ENCODE data around the gene ZSWIM7. TPM values are rescaled to one million over a fixed set of nuclear protein-coding genes. Genes with fewer than 3 reads are reported as not detected.
"Not testable (repeated sequence)": the region's sequence is repeated elsewhere in the genome, so short reads cannot be mapped to it uniquely, and the experiment has no call there.

The ZSWIM7 gene
- total RNA-seq, 1 donor from 2014 or later, result 19.5 TPM

DNA sequence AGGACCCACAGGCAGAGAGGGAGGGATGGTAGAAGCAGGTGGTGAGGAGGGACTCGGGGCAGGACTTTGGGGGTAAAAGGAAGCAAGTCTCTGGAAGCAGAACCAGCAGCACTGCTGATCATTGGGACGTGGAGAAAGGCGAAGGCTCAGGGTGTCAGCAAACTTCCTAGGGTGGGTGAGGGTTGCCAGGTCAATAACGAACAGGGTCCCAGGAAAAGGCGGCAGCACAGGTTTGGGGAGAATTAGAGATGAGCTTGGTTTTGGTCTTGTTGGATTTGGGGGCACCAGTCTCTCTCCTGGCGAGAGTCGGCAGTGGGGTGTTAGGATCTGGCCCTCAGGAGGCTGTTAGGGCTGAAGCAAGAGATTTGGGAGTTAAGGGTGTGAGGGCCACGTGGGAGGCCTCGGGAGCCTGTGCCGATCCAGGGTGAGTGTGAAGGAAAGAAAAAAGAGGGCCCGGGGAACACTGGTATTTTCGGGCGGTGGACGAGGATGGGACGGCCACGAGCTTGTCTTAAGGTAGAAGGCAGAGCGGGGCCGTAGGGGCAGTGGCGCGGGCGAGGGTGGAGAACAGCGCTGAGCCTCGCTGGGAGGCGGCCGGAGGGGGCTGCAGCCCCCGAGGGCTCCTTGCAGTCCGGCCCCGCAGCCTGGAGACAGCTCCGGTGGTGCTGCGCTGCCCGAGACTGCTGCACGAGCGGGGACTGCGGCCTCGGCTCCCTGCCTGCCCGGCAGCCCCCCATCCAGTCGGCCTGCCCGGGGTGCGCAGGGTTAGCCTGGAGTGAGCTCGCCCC, 55.3 kb downstream of the ZSWIM7 start:
- ATAC-seq (no peak), DNase-seq (no peak)
- intact Hi-C loops (cut with micrococcal nuclease), result no loop called here

GRCh38 chr17:15942207-15942833, 57.2 kb downstream of the ZSWIM7 start:
- DNase-seq (peak; percentile 48), ATAC-seq (peak; percentile 11)
- intact Hi-C loops (cut with micrococcal nuclease), result no loop called here

GRCh38 chr17:15941781-15942180, 57.7 kb downstream of the ZSWIM7 start:
- ATAC-seq, result no peak
- DNase-seq, result no peak

DNA sequence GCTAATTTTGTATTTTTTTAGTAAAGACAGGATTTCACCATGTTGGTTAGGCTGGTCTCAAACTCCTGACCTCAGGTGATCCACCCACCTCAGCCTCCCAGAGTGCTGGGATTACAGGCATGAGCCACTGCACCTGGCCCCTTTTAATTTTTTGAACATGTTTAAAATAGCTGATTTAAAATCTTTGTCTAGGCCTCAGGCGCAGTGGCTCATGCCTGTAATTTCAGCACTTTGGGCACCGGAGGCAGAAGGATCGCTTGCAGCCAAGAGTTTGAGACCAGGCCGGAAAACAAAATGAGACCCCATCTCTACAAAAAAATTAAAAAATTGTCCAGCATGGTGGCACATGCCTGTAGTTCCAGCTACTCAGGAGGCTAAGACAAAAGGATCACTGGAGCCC, 63.0 kb downstream of the ZSWIM7 start:
- ATAC-seq; DNase-seq; intact Hi-C loops (cut with micrococcal nuclease): not testable (repeated sequence)

More at GRCh38 chr17:15941781-15942180, 57.7 kb downstream of the ZSWIM7 start:
- intact Hi-C loops (cut with micrococcal nuclease), result no loop called here

DNA sequence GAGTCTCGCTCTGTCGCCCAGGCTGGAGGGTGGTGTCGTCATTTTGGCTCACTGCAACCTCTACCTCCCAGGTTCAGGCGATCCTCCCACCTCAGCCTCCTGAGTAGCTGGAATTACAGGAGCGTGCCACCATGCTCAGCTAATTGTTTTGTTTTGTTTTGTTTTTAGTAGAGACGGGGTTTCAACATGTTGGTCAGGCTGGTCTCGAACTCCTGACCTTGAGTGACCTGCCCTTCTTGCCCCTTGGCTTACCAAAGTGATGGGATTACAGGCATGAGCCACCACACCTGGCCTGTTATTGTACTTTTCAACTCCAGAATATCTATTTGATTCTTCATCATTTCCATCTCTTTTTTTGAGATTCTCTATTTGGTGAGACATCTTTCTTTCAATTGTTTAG, 63.6 kb downstream of the ZSWIM7 start:
- no peak for DNase-seq
- intact Hi-C loops (cut with micrococcal nuclease), result no loop called here
- no peak for ATAC-seq

- ATAC-seq, result no peak
- no peak for DNase-seq
- intact Hi-C loops (cut with micrococcal nuclease), result no loop called here
These were observed 64.6 kb downstream of the ZSWIM7 start for GRCh38 chr17:15934866-15935265.

DNA sequence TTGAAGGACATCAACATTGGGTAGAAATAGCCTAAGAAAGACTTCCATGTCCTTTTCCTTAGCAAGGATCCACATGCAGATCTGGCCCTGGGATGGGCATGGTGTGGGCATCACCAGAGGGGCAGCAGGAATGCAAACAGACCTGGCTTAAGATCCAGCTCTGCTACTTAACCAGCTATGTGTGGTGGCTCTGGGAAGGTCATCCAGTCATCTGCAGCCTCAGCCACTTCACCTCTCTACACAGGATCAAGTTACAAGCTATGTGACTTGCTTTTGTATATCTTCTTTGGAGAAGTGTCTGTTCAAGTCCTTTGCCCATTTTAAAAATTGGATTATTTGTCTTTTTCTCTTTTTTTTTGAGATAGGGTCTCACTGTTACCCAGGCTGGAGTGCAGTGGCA, 68.1 kb downstream of the ZSWIM7 start:
- intact Hi-C loops (cut with micrococcal nuclease), result no loop called here
- no peak for ATAC-seq
- no peak for DNase-seq

DNA sequence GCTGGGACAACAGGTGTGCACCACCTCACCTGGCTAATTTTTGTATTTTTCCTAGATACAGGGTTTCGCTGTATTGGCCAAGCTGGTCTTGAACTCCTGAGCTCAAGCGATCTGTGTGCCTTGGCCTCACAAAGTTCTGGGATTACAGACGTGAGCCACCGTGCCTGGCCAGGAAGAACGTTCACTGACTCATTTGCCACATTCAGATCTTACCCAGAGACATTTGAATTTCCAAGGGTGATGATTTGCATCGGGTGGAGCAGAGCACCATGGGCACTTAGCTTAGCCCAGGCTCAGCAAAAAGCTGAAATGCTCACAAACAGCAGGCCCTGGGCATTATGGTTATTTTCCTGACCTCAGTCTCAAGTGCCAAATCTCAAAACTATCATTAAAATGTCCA, 69.1 kb downstream of the ZSWIM7 start:
- no peak for DNase-seq
- intact Hi-C loops (cut with micrococcal nuclease), result no loop called here
- ATAC-seq, result no peak

DNA sequence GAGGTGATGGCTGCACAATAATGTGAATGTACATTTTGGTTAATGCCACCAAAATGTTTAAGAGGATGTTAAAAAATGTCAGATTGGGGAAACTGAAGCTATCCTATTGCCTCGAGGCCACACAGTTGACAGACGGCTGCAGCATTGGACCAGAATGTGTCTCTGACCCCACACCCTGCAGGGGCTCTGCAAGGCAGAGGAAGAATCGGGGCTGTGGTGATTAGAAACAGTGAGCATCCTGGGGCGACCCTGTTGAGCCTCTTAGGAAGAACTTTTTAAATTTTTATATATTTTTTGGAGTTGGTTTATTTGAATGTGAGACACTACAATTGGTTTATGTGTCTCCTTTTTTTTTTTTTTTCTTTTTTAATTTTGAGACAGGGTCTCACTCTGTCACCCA, 69.6 kb downstream of the ZSWIM7 start:
- intact Hi-C loops (cut with micrococcal nuclease), result no loop called here
- DNase-seq, result no peak
- ATAC-seq, result no peak

DNA sequence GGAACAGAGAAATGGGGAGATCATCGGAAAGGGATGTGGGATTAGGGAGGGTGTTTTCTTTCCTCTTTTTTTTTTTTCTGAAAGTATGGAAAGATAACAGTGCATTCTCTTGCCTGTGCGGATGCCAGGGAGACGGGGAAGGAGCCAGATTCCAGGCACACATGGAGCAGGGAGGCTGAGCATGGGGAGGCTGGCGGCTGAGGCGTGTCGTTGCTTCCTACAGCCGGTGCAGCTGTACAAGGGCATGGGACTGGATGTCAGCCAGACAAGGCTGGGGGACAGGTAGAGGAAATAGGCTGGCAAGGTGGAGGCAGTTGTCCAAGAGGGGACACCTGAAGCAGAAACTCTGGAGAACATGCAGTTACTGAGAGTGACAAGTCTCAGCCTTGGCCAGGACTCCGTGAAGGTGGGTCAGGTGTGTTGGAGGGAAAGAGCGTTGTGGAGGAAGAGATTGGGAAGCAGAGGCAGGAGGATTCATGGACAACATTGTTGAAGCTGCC, 71.2 kb downstream of the ZSWIM7 start:
- ATAC-seq (no peak), DNase-seq (no peak)
- intact Hi-C loops (cut with micrococcal nuclease), result no loop called here

Other genes starting within 250 kb of the ZSWIM7 start
- 0.57 TPM for gene ADORA2B, start 54.6 kb downstream of the ZSWIM7 start, total RNA-seq
- 25.1 TPM for gene TTC19, start 120 bp upstream of the ZSWIM7 start, total RNA-seq
- gene NCOR1, start 215.8 kb upstream of the ZSWIM7 start, total RNA-seq, result 62.5 TPM
- 6.3 TPM for gene PIGL, start 217.5 kb upstream of the ZSWIM7 start, total RNA-seq